ENCODE data around the gene UPB1.
"Not testable (repeated sequence)": the region's sequence is repeated elsewhere in the genome, so short reads cannot be mapped to it uniquely, and the experiment has no call there.

Gene UPB1

DNA sequence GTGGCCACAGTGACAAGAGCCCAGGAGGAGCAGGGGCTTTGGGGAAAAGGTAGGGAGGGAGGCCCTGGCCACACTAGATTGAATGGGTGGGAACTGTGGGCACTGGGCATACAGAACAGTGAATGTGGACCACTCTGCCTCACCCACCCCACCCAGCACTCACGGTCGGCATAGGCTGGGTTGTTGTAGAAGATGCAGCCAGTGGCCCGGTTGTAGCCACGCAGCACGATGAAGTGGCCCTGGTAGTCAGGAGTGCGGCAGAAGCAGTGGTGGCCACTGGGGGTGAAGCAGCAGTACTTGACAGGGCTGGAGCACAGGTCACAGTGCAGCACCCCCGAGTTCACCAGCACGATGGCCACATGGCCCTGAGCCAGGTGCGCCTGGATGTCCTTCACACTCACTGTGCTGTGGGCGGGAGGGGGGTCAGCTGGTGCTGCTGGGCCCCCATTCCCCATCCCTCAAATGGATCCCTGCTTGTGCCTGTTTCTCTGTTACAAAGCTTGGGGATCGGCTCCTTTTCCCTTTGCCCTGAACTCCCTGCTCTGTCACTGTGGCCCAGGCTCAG, 48.6 kb downstream of the UPB1 start:
- Mint-ChIP-seq H3K4me1 (no peaks in the 10 kb centered on the region), H3K4me3 (no peak overlapping the region), H3K27ac (no peak overlapping the region), H3K27me3 (ENCODE audit: low read depth, poor library complexity) (peaks cover 3% of the 10 kb centered on the region), H3K36me3 (ENCODE audit: low read depth) (peaks cover 37% of the 10 kb centered on the region), H3K9me3 (no peaks in the 10 kb centered on the region)
- DNase-seq, result no peak
- TF ChIP-seq, protein P1, sequence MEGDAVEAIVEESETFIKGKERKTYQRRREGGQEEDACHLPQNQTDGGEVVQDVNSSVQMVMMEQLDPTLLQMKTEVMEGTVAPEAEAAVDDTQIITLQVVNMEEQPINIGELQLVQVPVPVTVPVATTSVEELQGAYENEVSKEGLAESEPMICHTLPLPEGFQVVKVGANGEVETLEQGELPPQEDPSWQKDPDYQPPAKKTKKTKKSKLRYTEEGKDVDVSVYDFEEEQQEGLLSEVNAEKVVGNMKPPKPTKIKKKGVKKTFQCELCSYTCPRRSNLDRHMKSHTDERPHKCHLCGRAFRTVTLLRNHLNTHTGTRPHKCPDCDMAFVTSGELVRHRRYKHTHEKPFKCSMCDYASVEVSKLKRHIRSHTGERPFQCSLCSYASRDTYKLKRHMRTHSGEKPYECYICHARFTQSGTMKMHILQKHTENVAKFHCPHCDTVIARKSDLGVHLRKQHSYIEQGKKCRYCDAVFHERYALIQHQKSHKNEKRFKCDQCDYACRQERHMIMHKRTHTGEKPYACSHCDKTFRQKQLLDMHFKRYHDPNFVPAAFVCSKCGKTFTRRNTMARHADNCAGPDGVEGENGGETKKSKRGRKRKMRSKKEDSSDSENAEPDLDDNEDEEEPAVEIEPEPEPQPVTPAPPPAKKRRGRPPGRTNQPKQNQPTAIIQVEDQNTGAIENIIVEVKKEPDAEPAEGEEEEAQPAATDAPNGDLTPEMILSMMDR (IDR thresholded peaks at IDR 0.05), result no peak

GRCh38 chr22:24548812-24549211, 53.7 kb downstream of the UPB1 start:
- Mint-ChIP-seq H3K27me3 (ENCODE audit: low read depth, poor library complexity) (peaks cover 7% of the 10 kb centered on the region), H3K4me3 (no peak overlapping the region), H3K9me3 (no peaks in the 10 kb centered on the region), H3K36me3 (ENCODE audit: low read depth) (peaks cover 25% of the 10 kb centered on the region), H3K4me1 (peaks cover 12% of the 10 kb centered on the region), H3K27ac (no peak overlapping the region)
- no peak for DNase-seq
- TF ChIP-seq, protein P1 (IDR thresholded peaks at IDR 0.05), result no peak

DNA sequence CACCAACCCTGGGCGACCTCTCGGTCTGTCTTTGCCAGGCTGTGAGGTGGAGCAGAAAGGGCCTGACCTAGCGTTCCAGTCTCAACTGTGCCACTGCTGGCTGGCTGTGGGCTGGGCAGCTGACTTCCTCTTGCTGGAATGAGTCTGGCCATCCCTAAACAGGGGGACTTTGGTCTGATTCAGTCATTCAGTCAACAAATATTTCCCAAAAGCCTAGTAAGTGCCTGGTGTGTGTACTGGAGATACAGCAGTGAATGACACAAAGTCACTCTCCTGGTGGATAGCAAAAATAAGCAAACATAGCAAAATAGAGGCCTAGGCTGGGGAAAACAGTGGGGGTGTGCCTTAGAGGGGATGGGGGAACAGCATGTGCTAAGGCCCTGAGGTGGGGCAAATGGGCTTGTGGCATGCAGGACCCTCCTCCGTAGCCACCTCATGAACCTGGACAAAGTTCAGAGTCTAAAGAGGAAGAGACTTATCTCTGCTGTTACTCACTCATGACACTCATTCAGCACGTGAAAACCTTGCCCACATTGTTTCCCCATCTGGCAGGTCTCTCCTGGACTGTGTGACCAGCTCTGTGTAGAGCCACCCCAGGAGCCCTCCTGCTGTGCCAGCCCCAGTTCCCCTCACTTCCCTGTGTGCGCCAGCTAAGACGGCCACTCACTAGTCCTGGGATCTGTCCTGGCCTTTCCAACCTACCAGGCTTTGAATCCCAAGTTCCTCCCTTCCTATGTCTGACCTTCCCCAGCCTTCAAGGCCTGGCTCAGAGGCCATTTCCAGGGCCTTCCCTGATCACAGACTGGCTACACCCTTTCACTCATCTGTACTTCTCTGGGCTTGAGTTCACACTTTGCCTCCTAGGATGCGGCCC, 55.1 kb downstream of the UPB1 start:
- Mint-ChIP-seq H3K27me3 (ENCODE audit: low read depth, poor library complexity) (peaks cover 7% of the 10 kb centered on the region), H3K9me3 (no peaks in the 10 kb centered on the region), H3K27ac (no peak overlapping the region), H3K4me1 (peaks cover 19% of the 10 kb centered on the region), H3K4me3 (no peak overlapping the region), H3K36me3 (ENCODE audit: low read depth) (peaks cover 25% of the 10 kb centered on the region)
- TF ChIP-seq, protein P1 (IDR thresholded peaks at IDR 0.05), result no peak
- DNase-seq, result no peak

DNA sequence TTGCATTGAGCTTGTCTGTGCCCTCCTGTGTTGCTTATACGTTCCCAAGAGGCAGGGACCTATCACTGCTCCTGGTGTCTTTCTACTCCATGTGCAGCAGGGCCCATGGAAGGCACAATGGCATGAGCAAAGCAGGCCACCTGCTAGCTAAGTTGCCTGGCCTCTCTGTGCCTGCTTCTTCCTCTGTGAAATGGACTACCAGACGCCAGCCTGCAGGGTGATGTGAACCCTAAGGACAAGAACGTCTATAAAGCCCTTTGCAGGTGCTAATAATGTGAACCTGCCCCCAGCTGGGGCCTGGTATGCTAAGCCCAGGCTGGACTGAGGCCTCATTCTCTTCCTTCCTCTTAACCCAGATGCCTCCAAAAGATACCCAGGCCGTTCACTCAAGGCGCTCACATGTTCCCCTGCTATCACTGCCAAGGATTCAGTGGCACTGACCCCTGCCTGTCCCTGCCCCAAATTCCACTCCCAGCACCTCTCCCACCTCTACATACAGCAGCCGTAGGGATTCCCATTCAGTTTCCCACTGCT, 55.8 kb downstream of the UPB1 start:
- H3K9me3 Mint-ChIP-seq, result no peaks in the 10 kb centered on the region
- H3K4me1 Mint-ChIP-seq, result peaks cover 23% of the 10 kb centered on the region
- TF ChIP-seq, protein P1 (IDR thresholded peaks at IDR 0.05), result no peak
- H3K27ac Mint-ChIP-seq, result no peak overlapping the region
- no peak for DNase-seq
- H3K27me3 Mint-ChIP-seq (ENCODE audit: low read depth, poor library complexity), result peaks cover 4% of the 10 kb centered on the region
- H3K4me3 Mint-ChIP-seq, result no peak overlapping the region
- H3K36me3 Mint-ChIP-seq (ENCODE audit: low read depth), result peaks cover 24% of the 10 kb centered on the region

DNA sequence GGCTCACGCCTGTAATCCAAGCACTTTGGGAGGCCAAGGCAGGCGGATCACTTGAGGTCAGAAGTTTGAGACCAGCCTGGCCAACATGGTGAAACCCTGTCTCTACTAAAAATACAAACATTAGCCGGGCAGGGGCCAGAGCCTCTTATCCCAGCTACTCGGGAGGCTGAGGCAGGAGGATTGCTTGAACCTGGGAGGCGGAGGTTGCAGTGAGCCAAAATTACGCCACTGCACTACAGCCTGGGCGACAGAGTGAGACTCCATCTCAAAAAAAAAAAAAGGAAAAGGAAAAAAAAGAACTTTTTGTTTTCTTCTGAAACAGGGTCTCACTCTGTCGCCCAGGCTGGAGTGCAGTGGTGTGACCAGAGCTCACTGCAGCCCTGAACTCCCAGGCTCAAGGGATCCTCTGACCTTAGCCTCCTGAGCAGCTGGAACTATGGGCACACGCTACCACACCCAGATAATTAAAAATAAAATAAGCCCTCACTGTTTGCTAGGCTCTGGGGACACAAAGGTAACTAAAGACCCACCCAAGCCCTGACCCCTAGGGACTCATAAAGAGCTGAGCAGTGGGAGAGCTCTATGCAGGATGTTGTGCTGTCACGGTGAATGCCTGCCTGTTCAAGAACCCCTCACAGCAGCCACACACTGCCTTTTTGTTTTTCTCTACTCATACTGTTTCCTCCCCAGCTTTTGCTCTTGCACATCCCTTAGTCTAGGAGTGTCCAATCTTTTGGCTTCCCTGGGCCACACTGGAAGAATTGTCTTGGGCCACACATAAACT, 57.6 kb downstream of the UPB1 start:
- DNase-seq; H3K27me3 Mint-ChIP-seq (ENCODE audit: low read depth, poor library complexity); H3K9me3 Mint-ChIP-seq: not testable (repeated sequence)
- Mint-ChIP-seq H3K27ac (peak overlapping the region; percentile 97), H3K36me3 (ENCODE audit: low read depth) (peaks cover 13% of the 10 kb centered on the region), H3K4me1 (peaks cover 40% of the 10 kb centered on the region), H3K4me3 (peak overlapping the region; percentile 93)
